Neutrophil (primary cell): ENCODE results near the gene PPP2R5E.

ENCODE experiments used
- H3K27ac ChIP-seq: fragments of 200-600 bp; sonication (generic); 2 replicates; pipeline ENCODE4 v1.5.1; 2016; ENCODE audit warnings: mild to moderate bottlenecking, moderate library complexity
- H3K27me3 ChIP-seq: fragments of 200-600 bp; sonication (generic); 2 replicates; pipeline ENCODE4 v1.6.0; 2016; ENCODE audit warnings: mild to moderate bottlenecking
- H3K36me3 ChIP-seq: fragments of 200-600 bp; sonication (generic); 2 replicates; pipeline ENCODE4 v1.5.1; 2017
- H3K4me1 ChIP-seq, 2 experiments: fragments of 200-600 bp in 1 of 2; sonication (generic) in 1 of 2; 1 replicate in 1 of 2; 2 replicates in 1 of 2; pipeline versions ENCODE4 v1.5.1 to v1.6.1; 2013 to 2016; ENCODE audit warnings: low read depth in 1 of 2, low read length in 1 of 2, mild to moderate bottlenecking in 1 of 2, moderate library complexity in 1 of 2; ENCODE audit not compliant: control insufficient read depth in 1 of 2, insufficient read depth in 1 of 2
- H3K4me3 ChIP-seq, 2 experiments: fragments of 200-600 bp in 1 of 2; sonication (generic) in 1 of 2; 1 replicate in 1 of 2; 2 replicates in 1 of 2; pipeline ENCODE4 v1.5.1; 2013 to 2016; ENCODE audit warnings: low read depth in 1 of 2, low read length in 1 of 2, mild to moderate bottlenecking in 1 of 2, moderate library complexity in 1 of 2
- H3K9me3 ChIP-seq: fragments of 200-600 bp; sonication (generic); 2 replicates; pipeline ENCODE4 v1.5.1; 2016
- TF ChIP-seq, protein P1 (sequence below): fragments of 200-600 bp; sonication (generic); IDR thresholded peaks from 2 replicates; pipeline ENCODE4 v1.5.1; 2016; ENCODE audit warnings: antibody characterized with exemption

The PPP2R5E gene

DNA sequence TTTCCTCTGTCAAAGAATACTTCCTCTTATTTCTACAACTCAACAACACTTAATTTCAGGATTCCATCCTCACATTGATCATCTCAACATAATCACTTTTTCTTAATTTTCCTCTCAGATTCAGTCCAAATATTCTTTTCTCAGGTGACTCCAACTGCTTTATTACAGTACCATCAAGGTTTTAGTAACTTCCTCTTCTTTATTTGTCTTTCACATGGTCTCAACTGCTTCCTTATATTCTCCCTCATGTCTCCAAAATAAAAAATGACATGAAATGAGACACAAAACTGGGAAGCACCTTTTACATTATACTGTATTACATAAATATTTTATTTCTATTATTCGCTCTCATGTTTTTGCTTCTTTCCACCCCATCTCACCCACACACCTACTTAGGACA, 55.5 kb downstream of the PPP2R5E start:
- Histone ChIP-seq H3K36me3 (no peaks in the 10 kb centered on the region), H3K4me3 (no peak overlapping the region), H3K9me3 (no peaks in the 10 kb centered on the region), H3K4me1 (peaks cover 0 to 8% of the 10 kb centered on the region in 2 experiments), H3K27ac (peak overlapping the region; percentile 14), H3K27me3 (no peaks in the 10 kb centered on the region)
- TF ChIP-seq, protein P1, sequence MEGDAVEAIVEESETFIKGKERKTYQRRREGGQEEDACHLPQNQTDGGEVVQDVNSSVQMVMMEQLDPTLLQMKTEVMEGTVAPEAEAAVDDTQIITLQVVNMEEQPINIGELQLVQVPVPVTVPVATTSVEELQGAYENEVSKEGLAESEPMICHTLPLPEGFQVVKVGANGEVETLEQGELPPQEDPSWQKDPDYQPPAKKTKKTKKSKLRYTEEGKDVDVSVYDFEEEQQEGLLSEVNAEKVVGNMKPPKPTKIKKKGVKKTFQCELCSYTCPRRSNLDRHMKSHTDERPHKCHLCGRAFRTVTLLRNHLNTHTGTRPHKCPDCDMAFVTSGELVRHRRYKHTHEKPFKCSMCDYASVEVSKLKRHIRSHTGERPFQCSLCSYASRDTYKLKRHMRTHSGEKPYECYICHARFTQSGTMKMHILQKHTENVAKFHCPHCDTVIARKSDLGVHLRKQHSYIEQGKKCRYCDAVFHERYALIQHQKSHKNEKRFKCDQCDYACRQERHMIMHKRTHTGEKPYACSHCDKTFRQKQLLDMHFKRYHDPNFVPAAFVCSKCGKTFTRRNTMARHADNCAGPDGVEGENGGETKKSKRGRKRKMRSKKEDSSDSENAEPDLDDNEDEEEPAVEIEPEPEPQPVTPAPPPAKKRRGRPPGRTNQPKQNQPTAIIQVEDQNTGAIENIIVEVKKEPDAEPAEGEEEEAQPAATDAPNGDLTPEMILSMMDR, result no peak

DNA sequence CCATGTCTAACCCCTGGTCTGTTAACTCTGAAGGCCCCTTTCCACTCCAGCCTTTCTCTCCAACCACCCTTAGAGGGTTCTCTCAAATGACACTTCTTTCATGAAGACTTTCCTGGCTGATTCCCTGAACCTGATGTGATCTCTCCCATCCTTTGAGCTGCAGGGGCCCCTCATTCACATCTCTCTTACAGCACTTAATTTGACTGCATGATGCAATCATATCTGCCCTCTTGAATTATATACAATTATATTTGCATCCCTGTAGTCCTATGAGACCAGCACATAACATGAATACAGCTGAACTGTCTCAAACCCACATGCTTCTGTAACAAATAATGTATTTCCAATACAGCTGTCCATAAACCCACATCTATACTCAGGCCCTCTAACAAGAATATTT, 56.4 kb downstream of the PPP2R5E start:
- H3K36me3 ChIP-seq, result no peaks in the 10 kb centered on the region
- H3K9me3 ChIP-seq, result no peaks in the 10 kb centered on the region
- no peak overlapping the region for H3K4me3 ChIP-seq
- H3K27me3 ChIP-seq, result no peaks in the 10 kb centered on the region
- TF ChIP-seq, protein P1, result no peak
- no peak overlapping the region for H3K27ac ChIP-seq
- peaks cover 0 to 8% of the 10 kb centered on the region in 2 experiments for H3K4me1 ChIP-seq

DNA sequence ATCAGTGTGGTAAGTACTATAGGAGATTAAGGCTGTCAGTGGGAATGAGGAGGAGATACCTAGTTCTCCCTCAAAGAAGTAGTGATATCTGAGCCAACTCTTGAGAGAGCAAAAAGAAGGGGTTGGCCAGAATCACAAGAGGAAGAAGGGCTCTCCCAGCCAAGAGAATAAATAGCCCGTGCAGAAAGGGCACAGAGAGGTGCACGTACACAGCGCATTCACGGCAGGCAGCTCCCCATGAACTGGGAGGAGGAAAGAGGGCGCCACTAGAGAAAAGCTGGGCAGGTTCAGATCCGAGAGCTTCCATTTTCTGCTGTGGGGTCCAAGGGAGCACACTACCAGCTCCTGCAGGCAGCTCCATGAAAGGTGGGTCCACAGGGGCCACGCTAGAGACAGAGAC, 59.9 kb downstream of the PPP2R5E start:
- H3K4me3 ChIP-seq, result no peak overlapping the region
- H3K27ac ChIP-seq, result no peak overlapping the region
- H3K36me3 ChIP-seq, result no peaks in the 10 kb centered on the region
- H3K4me1 ChIP-seq, result peaks cover 9 to 20% of the 10 kb centered on the region in 2 experiments
- H3K27me3 ChIP-seq, result no peaks in the 10 kb centered on the region
- TF ChIP-seq, protein P1, result no peak
- H3K9me3 ChIP-seq, result no peaks in the 10 kb centered on the region

DNA sequence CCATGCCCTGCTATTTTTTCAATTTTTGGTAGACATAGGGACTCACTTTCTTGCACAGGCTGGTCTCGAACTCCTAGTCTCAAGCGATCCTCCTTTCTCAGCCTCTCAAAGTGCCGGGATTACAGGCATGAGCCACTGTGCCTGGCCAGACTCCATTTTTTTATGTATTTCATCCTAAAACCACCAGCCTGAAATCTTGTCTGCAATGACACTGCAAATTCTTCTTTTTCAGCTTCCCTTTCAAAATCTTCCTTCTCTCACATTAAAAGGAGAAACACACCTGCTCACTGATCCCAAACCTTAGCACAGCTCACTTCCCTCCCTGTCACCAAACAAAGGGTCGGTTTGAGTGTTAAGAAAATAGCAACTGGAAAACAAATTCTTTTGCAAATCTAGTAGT, 62.6 kb downstream of the PPP2R5E start:
- no peaks in the 10 kb centered on the region for H3K9me3 ChIP-seq
- H3K4me1 ChIP-seq, result peaks cover 9 to 12% of the 10 kb centered on the region in 2 experiments
- H3K27me3 ChIP-seq, result no peaks in the 10 kb centered on the region
- no peaks in the 10 kb centered on the region for H3K36me3 ChIP-seq
- peak overlapping the region; percentile 68 for H3K27ac ChIP-seq
- TF ChIP-seq, protein P1, result no peak
- no peak overlapping the region for H3K4me3 ChIP-seq

DNA sequence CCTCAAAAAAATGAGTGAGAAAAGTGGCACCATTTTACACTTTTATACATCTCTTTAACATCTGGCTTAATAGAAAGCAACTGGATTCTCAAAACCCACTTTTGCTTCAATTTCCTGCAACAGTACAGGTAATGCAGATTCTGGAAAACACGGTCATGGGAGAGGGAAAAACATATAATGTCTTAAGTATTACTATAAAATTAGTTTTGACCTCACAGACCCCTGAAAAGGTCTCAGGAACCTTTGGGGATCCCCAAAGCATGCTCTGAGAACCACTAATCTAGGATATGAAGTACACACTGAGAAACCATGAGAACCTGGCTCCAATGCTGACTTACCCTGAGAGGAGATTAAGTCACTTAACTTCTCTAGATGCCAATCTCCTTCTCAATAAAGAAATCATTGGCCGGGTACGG, 64.7 kb downstream of the PPP2R5E start:
- H3K36me3 ChIP-seq, result no peaks in the 10 kb centered on the region
- TF ChIP-seq, protein P1, result no peak
- H3K27me3 ChIP-seq, result no peaks in the 10 kb centered on the region
- H3K4me1 ChIP-seq, result peaks cover 9 to 12% of the 10 kb centered on the region in 2 experiments
- H3K27ac ChIP-seq, result no peak overlapping the region
- H3K4me3 ChIP-seq, result no peak overlapping the region
- no peaks in the 10 kb centered on the region for H3K9me3 ChIP-seq

DNA sequence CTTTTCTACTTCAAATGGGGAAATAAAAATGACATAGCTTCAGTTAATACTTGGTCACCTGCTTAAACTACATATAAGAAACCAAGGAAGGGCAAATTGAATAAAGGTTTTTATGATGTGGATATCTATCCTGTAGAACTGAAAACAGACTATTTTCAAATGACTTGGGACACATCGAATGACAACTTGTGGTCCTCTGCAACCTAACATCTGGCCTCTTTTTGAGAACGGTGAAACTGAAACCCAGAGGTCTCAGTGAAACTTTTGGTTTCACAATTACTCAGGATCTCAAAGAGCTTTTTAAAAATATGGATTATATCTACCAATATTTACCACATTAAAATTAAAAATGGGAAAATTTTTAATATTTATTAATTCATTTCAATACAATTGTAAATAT, 65.2 kb downstream of the PPP2R5E start:
- H3K36me3 ChIP-seq, result no peaks in the 10 kb centered on the region
- no peak overlapping the region for H3K27ac ChIP-seq
- H3K4me3 ChIP-seq, result no peak overlapping the region
- no peaks in the 10 kb centered on the region for H3K27me3 ChIP-seq
- TF ChIP-seq, protein P1, result no peak
- no peaks in the 10 kb centered on the region for H3K9me3 ChIP-seq
- peaks cover 10 to 13% of the 10 kb centered on the region in 2 experiments for H3K4me1 ChIP-seq
